ENCODE measurements around the gene NAP1L4.

GRCh38 chr11:3011891-3012885 lies 20.1 kb upstream of the NAP1L4 start:
- no peak for TF ChIP-seq CTCF (conservative IDR thresholded peaks at IDR 0.05; ENCODE audit: low read depth, low read length)
- TF ChIP-seq EZH2 (IDR thresholded peaks at IDR 0.05; ENCODE audit: borderline replicate concordance, low read depth, low read length, poor library complexity, severe bottlenecking) = no peak
